GM23338 (cell line): Measurements from ENCODE around the gene FAN1. TPM values are rescaled to one million over a fixed set of nuclear protein-coding genes. Genes with fewer than 3 reads are reported as not detected.

Source experiments
- ATAC-seq: fragments of 200-7000 bp; cut with Tn5 transposase; 3 replicates; pipeline ENCODE4 v1.9.1; 2020
- DNase-seq: peaks from one replicate; pipeline ENCODE4 v3.0.0-alpha.2; 2015; ENCODE audit warnings: low spot score
- H2AFZ ChIP-seq: fragments of 200-600 bp; sonication (generic); 2 replicates; pipeline ENCODE4 v1.8.0; 2016; ENCODE audit warnings: antibody characterized with exemption, mild to moderate bottlenecking, moderate library complexity
- H3F3A ChIP-seq: fragments of 200-600 bp; sonication (generic); replicated peaks from 2 replicates; pipeline ENCODE4 v1.8.0; 2017; ENCODE audit warnings: antibody characterized with exemption, mixed run types, low read depth
- H3K27ac ChIP-seq: fragments of 200-600 bp; sonication (generic); 2 replicates; pipeline ENCODE4 v1.6.1; 2016; ENCODE audit warnings: low read depth
- H3K27me3 ChIP-seq: fragments of 200-600 bp; sonication (generic); 2 replicates; pipeline ENCODE4 v1.8.0; 2016; ENCODE audit warnings: mild to moderate bottlenecking, mixed run types, moderate library complexity; ENCODE audit not compliant: insufficient read depth
- H3K36me3 ChIP-seq: fragments of 200-600 bp; sonication (generic); 2 replicates; pipeline ENCODE4 v1.8.0; 2016; ENCODE audit warnings: mild to moderate bottlenecking; ENCODE audit not compliant: insufficient read depth
- H3K4me1 ChIP-seq: fragments of 200-600 bp; sonication (generic); 2 replicates; pipeline ENCODE4 v1.8.0; 2016; ENCODE audit warnings: mild to moderate bottlenecking, moderate library complexity; ENCODE audit not compliant: insufficient read depth
- H3K4me2 ChIP-seq: fragments of 200-600 bp; sonication (generic); 2 replicates; pipeline ENCODE4 v1.7.1; 2017; ENCODE audit warnings: mixed run types
- H3K4me3 ChIP-seq: fragments of 200-600 bp; sonication (generic); 2 replicates; pipeline ENCODE4 v1.6.1; 2016; ENCODE audit warnings: mixed run types
- H3K79me2 ChIP-seq: fragments of 200-600 bp; sonication (generic); replicated peaks from 2 replicates; pipeline ENCODE4 v1.8.0; 2017; ENCODE audit warnings: mild to moderate bottlenecking; ENCODE audit not compliant: insufficient read depth
- H3K9me2 ChIP-seq: fragments of 200-600 bp; sonication (generic); 2 replicates; pipeline ENCODE4 v1.8.0; 2017; ENCODE audit not compliant: insufficient read depth
- H4K20me1 ChIP-seq: fragments of 200-600 bp; sonication (generic); replicated peaks from 2 replicates; pipeline ENCODE4 v1.8.0; 2017; ENCODE audit warnings: mild to moderate bottlenecking; ENCODE audit not compliant: insufficient read depth
- H3K27ac Mint-ChIP-seq: 2 replicates; pipeline ENCODE4 v1.8.0; 2020; ENCODE audit warnings: inconsistent platforms, mild to moderate bottlenecking, moderate library complexity, mixed read lengths
- H3K27me3 Mint-ChIP-seq: 3 replicates; pipeline ENCODE4 v1.8.0; 2022; ENCODE audit warnings: low read depth, mild to moderate bottlenecking, moderate library complexity, mixed read lengths, inconsistent platforms; ENCODE audit not compliant: insufficient read depth, poor library complexity
- H3K36me3 Mint-ChIP-seq: 3 replicates; pipeline ENCODE4 v1.8.0; 2021; ENCODE audit warnings: low read depth, mild to moderate bottlenecking, inconsistent platforms, moderate library complexity, mixed read lengths
- H3K4me1 Mint-ChIP-seq: 3 replicates; pipeline ENCODE4 v1.8.0; 2020; ENCODE audit warnings: mild to moderate bottlenecking, inconsistent platforms, mixed read lengths
- H3K4me3 Mint-ChIP-seq: 3 replicates; pipeline ENCODE4 v1.8.0; 2021; ENCODE audit warnings: moderate library complexity, mild to moderate bottlenecking, inconsistent platforms, mixed read lengths
- H3K9me3 Mint-ChIP-seq: 3 replicates; pipeline ENCODE4 v1.8.0; 2020; ENCODE audit warnings: moderate library complexity, mild to moderate bottlenecking, inconsistent platforms, mixed read lengths
- CREB1 ChIP-seq: fragments of 250-450 bp; sonication (Bioruptor Pico); IDR thresholded peaks from 2 replicates; pipeline ENCODE4 v1.5.0; 2020; ENCODE audit warnings: low read depth, mild to moderate bottlenecking, moderate library complexity
- ETS1 ChIP-seq: IDR thresholded peaks from 2 replicates; pipeline ENCODE4 v1.6.1; 2016; ENCODE audit warnings: antibody characterized with exemption
- EZH2 ChIP-seq: fragments of 200-600 bp; sonication (generic); IDR thresholded peaks from one replicate; pipeline ENCODE4 v1.8.0; 2017; ENCODE audit warnings: antibody characterized with exemption, mild to moderate bottlenecking, low read depth; ENCODE audit not compliant: unreplicated experiment
- JUNB ChIP-seq: IDR thresholded peaks from one replicate; pipeline ENCODE4 v1.6.1; 2016; ENCODE audit warnings: antibody characterized with exemption; ENCODE audit not compliant: unreplicated experiment
- NANOG ChIP-seq: IDR thresholded peaks from 2 replicates; pipeline ENCODE4 v1.6.1; 2016; ENCODE audit warnings: antibody characterized with exemption, borderline replicate concordance
- POLR2AphosphoS5 ChIP-seq: IDR thresholded peaks from 2 replicates; pipeline ENCODE4 v1.6.1; 2016; ENCODE audit warnings: antibody characterized with exemption, low read depth
- REST ChIP-seq: IDR thresholded peaks from one replicate; pipeline ENCODE4 v1.6.1; 2018; ENCODE audit warnings: antibody characterized with exemption; ENCODE audit not compliant: unreplicated experiment
- STAT1 ChIP-seq: IDR thresholded peaks from one replicate; pipeline ENCODE4 v1.6.1; 2016; ENCODE audit warnings: antibody characterized with exemption; ENCODE audit not compliant: unreplicated experiment
- ZNF331 ChIP-seq: fragments of 250-450 bp; sonication (Bioruptor Pico); IDR thresholded peaks from 2 replicates; pipeline ENCODE4 v1.5.0; 2020; ENCODE audit warnings: low read depth, mild to moderate bottlenecking, moderate library complexity
- ZNF462 ChIP-seq: fragments of 250-450 bp; sonication (Bioruptor Pico); IDR thresholded peaks from 2 replicates; pipeline ENCODE4 v1.5.0; 2020; ENCODE audit warnings: mild to moderate bottlenecking, moderate library complexity
- polyA plus RNA-seq: library from polyadenylated mRNA; unstranded; fragments of >200 nt; fragmentation: Nextera tagmentation; extraction: Ambion mirVana; gene quantifications from 2 replicates; pipeline ENCODE4 v1.2.1, GENCODE V29; 2016
- total RNA-seq: library from RNA; depleted of rRNA; stranded (reverse); fragments of >200 nt; shearing (Covaris generic); gene quantifications from 2 replicates; pipeline ENCODE4 v1.2.3, GENCODE V29; 2014

Gene FAN1
- total and polyA plus RNA-seq, 2 experiments from 2014 or later = 9.1 to 29.2 TPM

- ATAC-seq = no peak
- H4K20me1 ChIP-seq = peaks cover 4% of the 10 kb centered on the region; the same call in 1 of the 2 replicates
- no peaks in the 10 kb centered on the region for H3K36me3 ChIP-seq
- TF ChIP-seq ETS1 = no peak
- TF ChIP-seq ZNF331 (CRISPR knock-in tag) = no peak
- no peak for TF ChIP-seq NANOG
- no peak for TF ChIP-seq CREB1 (CRISPR knock-in tag)
- TF ChIP-seq EZH2 = no peak
- no peaks in the 10 kb centered on the region for H3K9me2 ChIP-seq
- no peak overlapping the region for H3K4me2 ChIP-seq
- no peaks in the 10 kb centered on the region for H3K4me1 ChIP-seq
- no peaks in the 10 kb centered on the region for H3K27me3 Mint-ChIP-seq
- no peaks in the 10 kb centered on the region for H3K27me3 ChIP-seq
- no peak overlapping the region for H3K27ac ChIP-seq
- H3K4me1 Mint-ChIP-seq = no peaks in the 10 kb centered on the region; the same call in 2 of the 3 replicates
- H3K36me3 Mint-ChIP-seq = no peaks in the 10 kb centered on the region
- DNase-seq = no peak
- no peaks in the 10 kb centered on the region for H3F3A ChIP-seq
- H3K4me3 ChIP-seq = no peak overlapping the region
- H3K9me3 Mint-ChIP-seq = no peaks in the 10 kb centered on the region
- no peak overlapping the region for H2AFZ ChIP-seq
- no peak overlapping the region for H3K27ac Mint-ChIP-seq
- H3K4me3 Mint-ChIP-seq = no peak overlapping the region
- peaks cover 34% of the 10 kb centered on the region for H3K79me2 ChIP-seq
Measured at GRCh38 chr15:30979457-30979856, 75.7 kb downstream of the FAN1 start.

GRCh38 chr15:30984118-30984517 lies 80.4 kb downstream of the FAN1 start:
- DNase-seq (no peak), ATAC-seq (no peak; the same call in 2 of the 3 replicates)
- H3K27ac Mint-ChIP-seq = no peak overlapping the region
- no peaks in the 10 kb centered on the region for H3K27me3 Mint-ChIP-seq
- H3K9me3 Mint-ChIP-seq = no peaks in the 10 kb centered on the region
- Histone ChIP-seq H3K79me2 (peaks cover 25% of the 10 kb centered on the region), H3K36me3 (no peaks in the 10 kb centered on the region), H2AFZ (no peak overlapping the region), H3K4me1 (no peaks in the 10 kb centered on the region), H3K27ac (no peak overlapping the region), H3F3A (no peaks in the 10 kb centered on the region), H3K4me2 (no peak overlapping the region), H3K27me3 (no peaks in the 10 kb centered on the region), H4K20me1 (peaks cover 4% of the 10 kb centered on the region; the same call in 1 of the 2 replicates), H3K9me2 (no peaks in the 10 kb centered on the region), H3K4me3 (no peak overlapping the region)
- TF ChIP-seq CREB1 (CRISPR knock-in tag) = no peak
- TF ChIP-seq ZNF462 (CRISPR knock-in tag) = no peak
- no peak for TF ChIP-seq REST
- no peak for TF ChIP-seq ETS1
- no peak for TF ChIP-seq STAT1
- TF ChIP-seq JUNB = no peak
- TF ChIP-seq EZH2 = no peak
- TF ChIP-seq POLR2AphosphoS5 = no peak
- H3K36me3 Mint-ChIP-seq = peaks cover 3% of the 10 kb centered on the region; the same call in 2 of the 3 replicates
- no peak overlapping the region for H3K4me3 Mint-ChIP-seq
- peaks cover 3% of the 10 kb centered on the region; the same call in 2 of the 3 replicates for H3K4me1 Mint-ChIP-seq
